ENCODE measurements around the gene PRM2. TPM values are rescaled to one million over a fixed set of nuclear protein-coding genes. Genes with fewer than 3 reads are reported as not detected.

The PRM2 gene
- total and polyA plus RNA-seq, 2 of the 8 experiments (the other 6 are each of a cell fraction or from before 2014, with no cell fraction given), result not detected

DNA sequence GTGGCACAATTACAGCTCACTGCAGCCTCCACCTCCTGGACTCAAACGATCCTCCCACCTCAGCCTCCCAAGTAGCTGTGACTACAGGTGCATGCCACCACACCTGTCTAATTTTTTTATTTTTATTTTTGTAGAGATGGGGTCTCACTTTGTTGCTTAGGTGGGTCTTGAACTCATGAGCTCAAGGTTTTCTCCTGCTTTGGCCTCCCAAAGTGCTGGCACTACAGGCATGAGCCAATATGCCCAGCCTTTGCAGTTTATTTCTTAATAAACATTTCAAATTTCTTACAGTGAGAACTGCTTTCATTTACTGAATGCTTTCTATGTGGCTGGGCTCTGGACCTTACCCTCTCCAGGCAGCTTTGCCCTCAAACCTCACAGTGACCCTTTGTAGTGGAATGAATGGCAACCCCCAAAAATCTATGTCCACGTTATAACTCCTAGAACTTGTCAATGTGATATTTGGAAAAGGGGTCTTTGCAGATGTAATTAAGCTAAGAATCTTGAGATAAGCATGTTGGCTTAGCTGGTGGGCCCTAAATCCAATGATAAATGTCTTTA is 5.6 kb downstream of the PRM2 start:
- Histone ChIP-seq H3K4me1 (replicated peaks in 1 of 4; ENCODE audit: control insufficient read depth in 3 of 4, insufficient read depth in 4 of 4, low read length in 3 of 4) (peaks cover 0 to 3% (median 0%) of the 10 kb centered on the region in 4 experiments; a peak in 2 of 7 replicates), H4K20me1 (replicated peaks in 1 of 2; ENCODE audit: control insufficient read depth in 1 of 2, insufficient read depth in 2 of 2, low read length in 2 of 2) (no peaks in the 10 kb centered on the region), H2BK12ac (ENCODE audit: low read depth, low read length) (0 out of 2 replicates have a peak overlapping the region, but pooled peaks have one; percentile 23), H3K79me1 (ENCODE audit: low read depth, low read length) (no peaks in the 10 kb centered on the region), H3K56ac (replicated peaks; ENCODE audit: insufficient read length, low read depth, low read length) (no peak overlapping the region), H2AK5ac (ENCODE audit: low read depth, low read length) (no peak overlapping the region), H2BK5ac (ENCODE audit: low read depth, low read length) (no peak overlapping the region), H3K4me2 (ENCODE audit: insufficient read depth in 1 of 2, low read depth in 2 of 2, low read length in 2 of 2) (no peak overlapping the region), H3K4me3 (ENCODE audit: extremely low read depth in 1 of 4, insufficient read depth in 2 of 4, low read depth in 3 of 4, low read length in 4 of 4) (no peak overlapping the region), H2BK120ac (replicated peaks; ENCODE audit: low read depth, low read length) (no peak overlapping the region), H3K14ac (ENCODE audit: insufficient read length) (no peak overlapping the region), H4K5ac (ENCODE audit: insufficient read length, low read depth, low read length) (no peak overlapping the region), H2BK15ac (ENCODE audit: low read length) (no peak overlapping the region), H3K27ac (ENCODE audit: low read depth, low read length) (no peak overlapping the region), H3K23ac (ENCODE audit: insufficient read length) (no peak overlapping the region), H3K4ac (replicated peaks; ENCODE audit: insufficient read length, low read depth, low read length) (no peak overlapping the region), H3K36me3 (ENCODE audit: control insufficient read depth in 2 of 4, insufficient read depth in 4 of 4, low read length in 3 of 4) (no peaks in the 10 kb centered on the region), H3K18ac (ENCODE audit: extremely low read depth, low read length) (no peak overlapping the region), H3K9me3 (ENCODE audit: insufficient read depth in 2 of 2, low read depth in 1 of 2, low read length in 1 of 2) (no peaks in the 10 kb centered on the region), H4K91ac (replicated peaks; ENCODE audit: insufficient read length, low read length) (no peak overlapping the region), H3K9ac (replicated peaks in 1 of 4; ENCODE audit: extremely low read depth in 1 of 4, low read depth in 3 of 4, low read length in 3 of 4) (no peak overlapping the region), H2AFZ (ENCODE audit: low read length) (no peak overlapping the region), H3K23me2 (ENCODE audit: low read depth, low read length) (no peaks in the 10 kb centered on the region; the same call in 1 of the 2 replicates), H3K79me2 (ENCODE audit: control insufficient read depth in 1 of 2, insufficient read depth in 2 of 2, low read length in 2 of 2) (no peaks in the 10 kb centered on the region), H4K8ac (ENCODE audit: extremely low read depth, insufficient read depth, low read length) (no peak overlapping the region), H3K27me3 (replicated peaks in 1 of 4; ENCODE audit: control insufficient read depth in 3 of 4, extremely low read depth in 1 of 4, insufficient read depth in 3 of 4, low read length in 3 of 4) (no peaks in the 10 kb centered on the region), H2BK20ac (ENCODE audit: low read length) (no peak overlapping the region)
- ChIA-PET CTCF (ENCODE audit: partially characterized antibody) (interaction anchor here (0.6 to 8.1 kb wide), 8 partner anchors 13 to 835 kb away, joined by 3 to 79 read pairs (median 3); partner anchors contain the start of gene SOCS1), POLR2A (ENCODE audit: partially characterized antibody) (interaction anchor here (0.6 to 0.7 kb wide), 2 partner anchors 50 to 54 kb away, joined by 3 read pairs; no protein-coding TSS in a partner anchor)
- DNase-seq (ENCODE audit: low read depth in 1 of 2, low spot score in 2 of 2) (no peak), FAIRE-seq (no peak)
- 87% methylated on average over 2 of the region's 2 CpGs; no CpG with 5 or more reads in 1 of the 2 experiments for WGBS, 2 experiments (ENCODE audit: extremely low coverage in 1 of 2, insufficient coverage in 1 of 2, insufficient read length in 1 of 2, insufficient replicate concordance in 2 of 2, low coverage in 1 of 2, low lambda C conversion rate in 2 of 2, missing lambda C conversion rate in 1 of 2)
- TF ChIP-seq SIRT6 (IDR thresholded peaks at IDR 0.05; ENCODE audit: low read length), result no peak
- no peak for TF ChIP-seq RBBP5 (IDR thresholded peaks at IDR 0.05; ENCODE audit: borderline replicate concordance, low read depth, low read length)
- TF ChIP-seq SP2 (IDR thresholded peaks at IDR 0.05; ENCODE audit: low read length), result no peak
- no peak for TF ChIP-seq SAP30 (IDR thresholded peaks at IDR 0.05; ENCODE audit: insufficient read depth, insufficient replicate concordance, low read length)
- no peak for TF ChIP-seq GABPA (IDR thresholded peaks at IDR 0.05; ENCODE audit: borderline replicate concordance, insufficient read depth, low read length)
- TF ChIP-seq TAF1 (IDR thresholded peaks at IDR 0.05; ENCODE audit: low read depth, low read length), result no peak
- TF ChIP-seq TBP (IDR thresholded peaks at IDR 0.05; ENCODE audit: low read depth, low read length), result no peak
- no peak for TF ChIP-seq KDM4A (IDR thresholded peaks at IDR 0.05; ENCODE audit: low read depth, low read length, severe bottlenecking)
- TF ChIP-seq TCF12 (IDR thresholded peaks at IDR 0.05; ENCODE audit: low read depth, low read length), result no peak
- TF ChIP-seq USF2 (IDR thresholded peaks at IDR 0.05; ENCODE audit: low read length), result no peak
- no peak for TF ChIP-seq EGR1 (IDR thresholded peaks at IDR 0.05; ENCODE audit: borderline replicate concordance, low read depth, low read length)
- TF ChIP-seq PHF8 (conservative IDR thresholded peaks at IDR 0.05; ENCODE audit: low read depth, low read length), result no peak
- no peak for TF ChIP-seq TEAD4 (IDR thresholded peaks at IDR 0.05; ENCODE audit: low read depth, low read length)

All from H1 (cell line).